B cell (primary cell): ENCODE data around the gene MCF2L.

Source experiments
- EZH2 ChIP-seq: IDR thresholded peaks from 2 replicates; pipeline ENCODE4 v1.6.1; 2012; ENCODE audit warnings: borderline replicate concordance, low read depth, mild to moderate bottlenecking, moderate library complexity, low read length; ENCODE audit not compliant: insufficient read depth, poor library complexity, severe bottlenecking
- TF ChIP-seq, protein P1 (sequence below): fragments of 200-600 bp; IDR thresholded peaks from one replicate; pipeline ENCODE4 v1.8.0; 2022; ENCODE audit warnings: antibody characterized with exemption, mild to moderate bottlenecking

GRCh38 chr13:113129921-113130750 is 161.1 kb downstream of the MCF2L start:
- TF ChIP-seq, protein P1, sequence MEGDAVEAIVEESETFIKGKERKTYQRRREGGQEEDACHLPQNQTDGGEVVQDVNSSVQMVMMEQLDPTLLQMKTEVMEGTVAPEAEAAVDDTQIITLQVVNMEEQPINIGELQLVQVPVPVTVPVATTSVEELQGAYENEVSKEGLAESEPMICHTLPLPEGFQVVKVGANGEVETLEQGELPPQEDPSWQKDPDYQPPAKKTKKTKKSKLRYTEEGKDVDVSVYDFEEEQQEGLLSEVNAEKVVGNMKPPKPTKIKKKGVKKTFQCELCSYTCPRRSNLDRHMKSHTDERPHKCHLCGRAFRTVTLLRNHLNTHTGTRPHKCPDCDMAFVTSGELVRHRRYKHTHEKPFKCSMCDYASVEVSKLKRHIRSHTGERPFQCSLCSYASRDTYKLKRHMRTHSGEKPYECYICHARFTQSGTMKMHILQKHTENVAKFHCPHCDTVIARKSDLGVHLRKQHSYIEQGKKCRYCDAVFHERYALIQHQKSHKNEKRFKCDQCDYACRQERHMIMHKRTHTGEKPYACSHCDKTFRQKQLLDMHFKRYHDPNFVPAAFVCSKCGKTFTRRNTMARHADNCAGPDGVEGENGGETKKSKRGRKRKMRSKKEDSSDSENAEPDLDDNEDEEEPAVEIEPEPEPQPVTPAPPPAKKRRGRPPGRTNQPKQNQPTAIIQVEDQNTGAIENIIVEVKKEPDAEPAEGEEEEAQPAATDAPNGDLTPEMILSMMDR = no peak
- no peak for TF ChIP-seq EZH2
